HepG2 (cell line): Measurements from ENCODE around the gene SEPTIN10. TPM values are rescaled to one million over a fixed set of nuclear protein-coding genes. Genes with fewer than 3 reads are reported as not detected.

Experiments used
- ARID2 ChIP-seq: sonication (generic); formaldehyde crosslinking; IDR thresholded peaks from 2 replicates; pipeline ENCODE4 v1.8.1; 2022; ENCODE audit warnings: mild to moderate bottlenecking, missing genetic modification reagents, borderline replicate concordance
- ATRX ChIP-seq: sonication (generic); formaldehyde crosslinking; IDR thresholded peaks from 2 replicates; pipeline ENCODE4 v1.4.0; 2020; ENCODE audit warnings: missing genetic modification reagents, borderline replicate concordance
- CCDC6 ChIP-seq: sonication (generic); formaldehyde crosslinking; IDR thresholded peaks from 2 replicates; pipeline ENCODE4 v1.8.1; 2022; ENCODE audit warnings: mild to moderate bottlenecking, missing genetic modification reagents, moderate library complexity
- EED ChIP-seq: sonication (generic); formaldehyde crosslinking; IDR thresholded peaks from 2 replicates; pipeline ENCODE4 v1.5.0; 2020; ENCODE audit warnings: mild to moderate bottlenecking, missing genetic modification reagents
- EP300 ChIP-seq, 3 experiments: sonication (generic) in 1 of 3; formaldehyde crosslinking in 1 of 3; IDR thresholded peaks; 2 replicates each; pipeline versions ENCODE4 v1.5.1 to v1.6.1; 2011 to 2020; ENCODE audit warnings: low read depth in 2 of 3, low read length in 2 of 3, borderline replicate concordance in 1 of 3, improper control_type of control experiment in 1 of 3, mild to moderate bottlenecking in 1 of 3, missing genetic modification reagents in 1 of 3, moderate library complexity in 1 of 3
- FOXO4 ChIP-seq: sonication (generic); formaldehyde crosslinking; conservative IDR thresholded peaks from 2 replicates; pipeline ENCODE4 v1.8.1; 2023; ENCODE audit warnings: missing genetic modification reagents
- HMG20A ChIP-seq: IDR thresholded peaks from 2 replicates; pipeline ENCODE4 v1.6.1; 2016; ENCODE audit warnings: borderline replicate concordance
- HNRNPUL1 ChIP-seq: fragments of 200-400 bp; formaldehyde crosslinking; IDR thresholded peaks from 2 replicates; pipeline ENCODE4 v1.6.1; 2017; ENCODE audit warnings: low read depth, mild to moderate bottlenecking, low read length, moderate library complexity
- IRF2 ChIP-seq: IDR thresholded peaks from 2 replicates; pipeline ENCODE4 v1.6.1; 2018; ENCODE audit warnings: missing genetic modification reagents, missing compliant biosample characterization
- LCORL ChIP-seq, 2 experiments: fragments of 450-650 bp in 1 of 2; sonication (generic) in 1 of 2; formaldehyde crosslinking in 1 of 2; IDR thresholded peaks; 2 replicates each; pipeline versions ENCODE4 v1.5.0 to v1.6.1; 2017 to 2020; ENCODE audit warnings: antibody characterized with exemption in 1 of 2, missing genetic modification reagents in 1 of 2
- MEIS1 ChIP-seq: sonication (generic); formaldehyde crosslinking; IDR thresholded peaks from 2 replicates; pipeline ENCODE4 v1.9.0; 2021; ENCODE audit warnings: mild to moderate bottlenecking, missing genetic modification reagents, moderate library complexity, borderline replicate concordance
- PCBP1 ChIP-seq: fragments of 200-400 bp; formaldehyde crosslinking; IDR thresholded peaks from 2 replicates; pipeline ENCODE4 v1.6.1; 2017; ENCODE audit warnings: mild to moderate bottlenecking, low read depth, low read length, borderline replicate concordance
- SSRP1 ChIP-seq: IDR thresholded peaks from 2 replicates; pipeline ENCODE4 v1.6.1; 2016; ENCODE audit warnings: control low read depth
- TEAD3 ChIP-seq: optimal IDR thresholded peaks from 2 replicates; pipeline ENCODE3; 2016; ENCODE audit warnings: borderline replicate concordance
- THYN1 ChIP-seq: sonication (generic); formaldehyde crosslinking; IDR thresholded peaks from 2 replicates; pipeline ENCODE4 v1.8.1; 2023; ENCODE audit warnings: low read depth, mild to moderate bottlenecking, moderate library complexity, missing genetic modification reagents, borderline replicate concordance
- TOE1 ChIP-seq: sonication (generic); formaldehyde crosslinking; IDR thresholded peaks from 2 replicates; pipeline ENCODE4 v1.4.0; 2020; ENCODE audit warnings: mild to moderate bottlenecking, missing genetic modification reagents
- U2AF1 ChIP-seq: fragments of 200-400 bp; formaldehyde crosslinking; optimal IDR thresholded peaks from 2 replicates; pipeline ENCODE3; 2017; ENCODE audit warnings: mild to moderate bottlenecking, low read depth, low read length
- ZFP1 ChIP-seq: IDR thresholded peaks from 2 replicates; pipeline ENCODE4 v1.6.1; 2016
- ZFP36L2 ChIP-seq: sonication (generic); formaldehyde crosslinking; IDR thresholded peaks from 2 replicates; pipeline ENCODE4 v1.4.0; 2020; ENCODE audit warnings: missing genetic modification reagents
- ZNF20 ChIP-seq: sonication (generic); formaldehyde crosslinking; IDR thresholded peaks from 2 replicates; pipeline ENCODE4 v1.4.0; 2020; ENCODE audit warnings: mild to moderate bottlenecking, moderate library complexity, missing genetic modification reagents
- ZNF253 ChIP-seq: sonication (generic); formaldehyde crosslinking; IDR thresholded peaks from 2 replicates; pipeline ENCODE4 v1.8.0; 2022; ENCODE audit warnings: mild to moderate bottlenecking, missing genetic modification reagents, borderline replicate concordance
- ZNF441 ChIP-seq: sonication (generic); formaldehyde crosslinking; IDR thresholded peaks from 2 replicates; pipeline ENCODE4 v1.7.0; 2021; ENCODE audit warnings: missing genetic modification reagents, borderline replicate concordance
- ZNF709 ChIP-seq: sonication (generic); formaldehyde crosslinking; IDR thresholded peaks from 2 replicates; pipeline ENCODE4 v1.5.0; 2020; ENCODE audit warnings: mild to moderate bottlenecking, missing genetic modification reagents
- polyA plus RNA-seq, 8 experiments: library from polyadenylated mRNA; depleted of rRNA in 3 of 8; stranded (reverse) in 7 of 8; unstranded in 1 of 8; fragments of >200 nt; fragmentation: Illumina TruSeq in 4 of 8; extraction: Trizol in 4 of 8; gene quantifications; 2 replicates each; pipeline versions ENCODE4 v1.2.1 to v1.2.3, GENCODE V29; 2011 to 2016; ENCODE audit warnings: low read depth in 4 of 8, missing spikeins in 1 of 8, mixed read lengths in 1 of 8; ENCODE audit not compliant: insufficient read depth in 1 of 8
- total RNA-seq, 5 experiments: library from RNA; depleted of rRNA; stranded (reverse); fragments of >200 nt; fragmentation: Illumina TruSeq; extraction: Trizol; gene quantifications; 2 replicates each; pipeline ENCODE4 v1.2.3, GENCODE V29; 2016; ENCODE audit warnings: low read depth in 1 of 5
- TF ChIP-seq, protein P1 (sequence below): sonication (generic); formaldehyde crosslinking; IDR thresholded peaks from 2 replicates; pipeline ENCODE4 v1.4.0; 2020; ENCODE audit warnings: mild to moderate bottlenecking, missing genetic modification reagents
- TF ChIP-seq, protein P2 (sequence below): IDR thresholded peaks from 2 replicates; pipeline ENCODE4 v1.6.1; 2016; ENCODE audit warnings: missing genetic modification reagents, missing compliant biosample characterization
- TF ChIP-seq, protein P3 (sequence below): sonication (generic); formaldehyde crosslinking; IDR thresholded peaks from 2 replicates; pipeline ENCODE4 v1.5.1; 2020; ENCODE audit warnings: missing genetic modification reagents, mild to moderate bottlenecking, borderline replicate concordance

SEPTIN10 gene
- total and polyA plus RNA-seq, 2 of the 13 experiments (the other 11 are each of a cell fraction or from before 2014, with no cell fraction given) = 45.8 to 67.5 TPM

GRCh38 chr2:109545828-109546713 is 67.7 kb downstream of the SEPTIN10 start (continued):
- no peak for TF ChIP-seq ZNF709
- no peak for TF ChIP-seq HMG20A (CRISPR knock-in tag)
- no peak for TF ChIP-seq PCBP1
- TF ChIP-seq ZNF441 (CRISPR knock-in tag) = no peak
- no peak for TF ChIP-seq LCORL (IDR thresholded peaks at IDR 0.05)
- TF ChIP-seq LCORL (CRISPR knock-in tag; IDR thresholded peaks at IDR 0.05) = peak; percentile 69
- TF ChIP-seq TEAD3 = peak; percentile 78
- TF ChIP-seq EED (CRISPR knock-in tag) = no peak
- no peak for TF ChIP-seq FOXO4 (CRISPR knock-in tag)
- TF ChIP-seq TOE1 = no peak
- TF ChIP-seq MEIS1 = no peak
- peak; percentile 67; the same call in 1 of the 2 replicates for TF ChIP-seq IRF2 (CRISPR knock-in tag)
- TF ChIP-seq, protein P1, sequence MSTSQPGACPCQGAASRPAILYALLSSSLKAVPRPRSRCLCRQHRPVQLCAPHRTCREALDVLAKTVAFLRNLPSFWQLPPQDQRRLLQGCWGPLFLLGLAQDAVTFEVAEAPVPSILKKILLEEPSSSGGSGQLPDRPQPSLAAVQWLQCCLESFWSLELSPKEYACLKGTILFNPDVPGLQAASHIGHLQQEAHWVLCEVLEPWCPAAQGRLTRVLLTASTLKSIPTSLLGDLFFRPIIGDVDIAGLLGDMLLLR = no peak
- TF ChIP-seq EP300 (IDR thresholded peaks at IDR 0.05; ENCODE audit: low read depth in 2 of 2, low read length in 2 of 2) = 0 out of 4 replicates have a peak, but pooled peaks of 1 of the 2 experiments have one; percentile 8
- TF ChIP-seq EP300 (CRISPR knock-in tag; IDR thresholded peaks at IDR 0.05; ENCODE audit: borderline replicate concordance) = no peak
- TF ChIP-seq THYN1 = no peak
- TF ChIP-seq U2AF1 = no peak
- TF ChIP-seq, protein P2, sequence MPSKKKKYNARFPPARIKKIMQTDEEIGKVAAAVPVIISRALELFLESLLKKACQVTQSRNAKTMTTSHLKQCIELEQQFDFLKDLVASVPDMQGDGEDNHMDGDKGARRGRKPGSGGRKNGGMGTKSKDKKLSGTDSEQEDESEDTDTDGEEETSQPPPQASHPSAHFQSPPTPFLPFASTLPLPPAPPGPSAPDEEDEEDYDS = peak; percentile 52; the same call in 1 of the 2 replicates
- TF ChIP-seq ZNF20 = no peak
- no peak for TF ChIP-seq ZFP36L2 (CRISPR knock-in tag)
- no peak for TF ChIP-seq ARID2
- TF ChIP-seq HNRNPUL1 = no peak
- no peak for TF ChIP-seq ZNF253
- no peak for TF ChIP-seq ATRX (CRISPR knock-in tag)
- TF ChIP-seq, protein P3, sequence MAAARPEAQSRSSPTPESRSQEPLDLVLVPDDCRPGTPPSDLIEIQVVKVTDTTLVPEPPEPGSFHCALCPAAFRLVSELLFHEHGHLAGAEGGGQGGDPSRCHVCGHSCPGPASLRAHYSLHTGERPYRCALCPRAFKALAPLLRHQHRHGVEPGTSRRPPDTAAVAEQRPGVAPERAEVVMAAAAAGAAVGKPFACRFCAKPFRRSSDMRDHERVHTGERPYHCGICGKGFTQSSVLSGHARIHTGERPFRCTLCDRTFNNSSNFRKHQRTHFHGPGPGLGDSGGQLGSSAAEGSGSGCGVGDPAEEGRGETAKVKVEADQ (CRISPR knock-in tag) = no peak
- TF ChIP-seq CCDC6 (CRISPR knock-in tag) = no peak
- TF ChIP-seq SSRP1 (CRISPR knock-in tag) = no peak
- 0 out of 2 replicates have a peak, but pooled peaks have one; percentile 13 for TF ChIP-seq ZFP1
